SK-N-SH treated with all-trans-retinoic acid at 6 μM for 48 hours (cell line): Measurements from ENCODE around the gene GRM5.

Experiments
- ATAC-seq: fragments of 200-7000 bp; cut with Tn5 transposase; 3 replicates; pipeline ENCODE4 v1.9.1; 2020; ENCODE audit warnings: mild to moderate bottlenecking, moderate library complexity
- ARNTL ChIP-seq: fragments of 450-650 bp; formaldehyde crosslinking; IDR thresholded peaks from 2 replicates; pipeline ENCODE4 v1.5.0; 2020; ENCODE audit warnings: low read depth, mild to moderate bottlenecking, moderate library complexity, borderline replicate concordance
- CSDC2 ChIP-seq: fragments of 250-450 bp; sonication (Bioruptor Pico); IDR thresholded peaks from 2 replicates; pipeline ENCODE4 v1.5.0; 2020; ENCODE audit warnings: mild to moderate bottlenecking, moderate library complexity
- CSRNP3 ChIP-seq: fragments of 250-450 bp; sonication (Bioruptor Pico); IDR thresholded peaks from 2 replicates; pipeline ENCODE4 v1.5.1; 2021; ENCODE audit warnings: mild to moderate bottlenecking, moderate library complexity
- ESRRG ChIP-seq: fragments of 250-450 bp; sonication (Bioruptor Pico); IDR thresholded peaks from 2 replicates; pipeline ENCODE4 v1.6.1; 2021; ENCODE audit warnings: mild to moderate bottlenecking
- GLIS3 ChIP-seq: fragments of 250-450 bp; sonication (Bioruptor Pico); IDR thresholded peaks from 2 replicates; pipeline ENCODE4 v1.5.0; 2020; ENCODE audit warnings: mild to moderate bottlenecking, moderate library complexity
- ISL1 ChIP-seq: fragments of 250-450 bp; sonication (Bioruptor Pico); IDR thresholded peaks from 2 replicates; pipeline ENCODE4 v2.1.2; 2022; ENCODE audit warnings: mild to moderate bottlenecking, moderate library complexity
- OSR1 ChIP-seq: fragments of 250-450 bp; sonication (Bioruptor Pico); IDR thresholded peaks from 2 replicates; pipeline ENCODE4 v1.8.0; 2022; ENCODE audit warnings: moderate library complexity, mild to moderate bottlenecking, inconsistent platforms
- PATZ1 ChIP-seq: fragments of 250-450 bp; sonication (Bioruptor Pico); IDR thresholded peaks from 2 replicates; pipeline ENCODE4 v1.8.0; 2020; ENCODE audit warnings: mild to moderate bottlenecking, moderate library complexity, borderline replicate concordance
- POU6F1 ChIP-seq: fragments of 250-450 bp; sonication (Bioruptor Pico); IDR thresholded peaks from 2 replicates; pipeline ENCODE4 v1.8.0; 2021; ENCODE audit warnings: low read depth, mild to moderate bottlenecking, moderate library complexity, borderline replicate concordance
- PPARA ChIP-seq: fragments of 250-450 bp; sonication (Bioruptor Pico); IDR thresholded peaks from 2 replicates; pipeline ENCODE4 v1.5.0; 2020; ENCODE audit warnings: mild to moderate bottlenecking, borderline replicate concordance
- RARB ChIP-seq: fragments of 250-450 bp; sonication (Bioruptor Pico); IDR thresholded peaks from 2 replicates; pipeline ENCODE4 v1.8.0; 2021; ENCODE audit warnings: mild to moderate bottlenecking, moderate library complexity
- SNAI2 ChIP-seq: fragments of 250-450 bp; sonication (Bioruptor Pico); IDR thresholded peaks from 2 replicates; pipeline ENCODE4 v1.5.0; 2020; ENCODE audit warnings: mild to moderate bottlenecking, moderate library complexity
- TCF4 ChIP-seq: fragments of 250-450 bp; sonication (Bioruptor Pico); IDR thresholded peaks from 2 replicates; pipeline ENCODE4 v1.8.0; 2021; ENCODE audit warnings: mild to moderate bottlenecking, moderate library complexity, borderline replicate concordance
- TOX ChIP-seq: fragments of 250-450 bp; sonication (Bioruptor Pico); IDR thresholded peaks from 2 replicates; pipeline ENCODE4 v1.8.0; 2021; ENCODE audit warnings: mild to moderate bottlenecking, moderate library complexity, borderline replicate concordance
- TSHZ2 ChIP-seq: fragments of 250-450 bp; sonication (Bioruptor Pico); IDR thresholded peaks from 2 replicates; pipeline ENCODE4 v1.5.0; 2020; ENCODE audit warnings: mild to moderate bottlenecking, moderate library complexity
- ZC3H10 ChIP-seq: fragments of 250-450 bp; sonication (Bioruptor Pico); IDR thresholded peaks from 2 replicates; pipeline ENCODE4 v1.5.1; 2021; ENCODE audit warnings: mild to moderate bottlenecking, moderate library complexity
- ZFP3 ChIP-seq: fragments of 250-450 bp; sonication (Bioruptor Pico); IDR thresholded peaks from 2 replicates; pipeline ENCODE4 v1.5.0; 2020; ENCODE audit warnings: mild to moderate bottlenecking, moderate library complexity
- ZFP30 ChIP-seq: fragments of 450-650 bp; formaldehyde crosslinking; IDR thresholded peaks from 2 replicates; pipeline ENCODE4 v1.5.0; 2022; ENCODE audit warnings: mild to moderate bottlenecking, moderate library complexity
- ZNF565 ChIP-seq: fragments of 450-650 bp; formaldehyde crosslinking; conservative IDR thresholded peaks from 2 replicates; pipeline ENCODE4 v1.5.0; 2020; ENCODE audit warnings: low read depth, mild to moderate bottlenecking, moderate library complexity
- ZNF70 ChIP-seq: fragments of 450-650 bp; formaldehyde crosslinking; IDR thresholded peaks from 2 replicates; pipeline ENCODE4 v1.5.0; 2020; ENCODE audit warnings: mild to moderate bottlenecking, moderate library complexity
- ZNF8 ChIP-seq: fragments of 450-650 bp; formaldehyde crosslinking; IDR thresholded peaks from 2 replicates; pipeline ENCODE4 v1.5.0; 2020; ENCODE audit warnings: mild to moderate bottlenecking, moderate library complexity

The GRM5 gene

GRCh38 chr11:88619071-88619425 is 446.7 kb downstream of the GRM5 start:
- no peak for ATAC-seq
- no peak for TF ChIP-seq PPARA (CRISPR knock-in tag)
- TF ChIP-seq TSHZ2 = no peak
- TF ChIP-seq TOX (CRISPR knock-in tag) = no peak
- no peak for TF ChIP-seq CSRNP3 (CRISPR knock-in tag)

GRCh38 chr11:88618327-88619070 is 447.3 kb downstream of the GRM5 start:
- no peak for TF ChIP-seq OSR1 (CRISPR knock-in tag)
- no peak for TF ChIP-seq CSRNP3 (CRISPR knock-in tag)
- TF ChIP-seq ZNF70 (CRISPR knock-in tag) = no peak
- TF ChIP-seq ZNF565 (CRISPR knock-in tag) = no peak
- no peak for TF ChIP-seq ZFP3
- no peak for TF ChIP-seq ARNTL (CRISPR knock-in tag)
- TF ChIP-seq POU6F1 (CRISPR knock-in tag) = no peak
- no peak for TF ChIP-seq RARB (CRISPR knock-in tag)
- TF ChIP-seq PPARA (CRISPR knock-in tag) = no peak
- no peak for TF ChIP-seq ESRRG (CRISPR knock-in tag)
- TF ChIP-seq, all 23 proteins: peak for 0
- no peak for ATAC-seq

GRCh38 chr11:88617226-88617625 is 448.6 kb downstream of the GRM5 start:
- no peak for TF ChIP-seq CSDC2 (CRISPR knock-in tag)
- TF ChIP-seq ZFP3 = no peak
- no peak for TF ChIP-seq ZFP30
- TF ChIP-seq PATZ1 (CRISPR knock-in tag) = no peak
- TF ChIP-seq ZNF565 (CRISPR knock-in tag) = no peak
- no peak for TF ChIP-seq SNAI2 (CRISPR knock-in tag)
- TF ChIP-seq ARNTL (CRISPR knock-in tag) = no peak
- no peak for TF ChIP-seq ZNF8 (CRISPR knock-in tag)
- no peak for TF ChIP-seq TOX (CRISPR knock-in tag)
- TF ChIP-seq GLIS3 = no peak
- TF ChIP-seq RARB (CRISPR knock-in tag) = no peak
- ATAC-seq = no peak

GRCh38 chr11:88604260-88604659 is 461.5 kb downstream of the GRM5 start:
- ATAC-seq = no peak
- no peak for TF ChIP-seq TSHZ2
- TF ChIP-seq ZNF70 (CRISPR knock-in tag) = no peak
- TF ChIP-seq ISL1 (CRISPR knock-in tag) = no peak
- TF ChIP-seq ZNF565 (CRISPR knock-in tag) = no peak
- TF ChIP-seq ESRRG (CRISPR knock-in tag) = no peak
- TF ChIP-seq TCF4 = no peak
- no peak for TF ChIP-seq SNAI2 (CRISPR knock-in tag)
- no peak for TF ChIP-seq ZC3H10 (CRISPR knock-in tag)
- no peak for TF ChIP-seq OSR1 (CRISPR knock-in tag)
- TF ChIP-seq PPARA (CRISPR knock-in tag) = no peak
- no peak for TF ChIP-seq CSRNP3 (CRISPR knock-in tag)
- TF ChIP-seq ZNF8 (CRISPR knock-in tag) = no peak
- TF ChIP-seq ZFP3 = no peak
